Activated gamma-delta T cell treated with Interleukin-2 at 50 U/mL for 16 hours (primary cell): Measurements from ENCODE around the gene UBE2D3.
"Not testable (repeated sequence)": the region's sequence is repeated elsewhere in the genome, so short reads cannot be mapped to it uniquely, and the experiment has no call there.

Experiments
- DNase-seq: peaks from one replicate; pipeline ENCODE4 v3.0.0-alpha.2; 2020

The UBE2D3 gene

GRCh38 chr4:102826890-102827673 lies at the start of gene UBE2D3:
Gene UBE2D3, minus strand, starts transcription at chr4:102827551. Its CDS starts 1,043 bp downstream, at chr4:102826508.
- peak; percentile 95 for DNase-seq

- no peak for DNase-seq
These were observed 44.4 kb upstream of the UBE2D3 start for GRCh38 chr4:102871772-102872171.

- DNase-seq: no peak
These were observed 42.3 kb upstream of the UBE2D3 start for GRCh38 chr4:102869569-102870197.

GRCh38 chr4:102868781-102869568 lies 41.6 kb upstream of the UBE2D3 start, which contains the start of gene CISD2:
Gene CISD2, plus strand, starts transcription at chr4:102868992. Its CDS starts 93 bp downstream, at chr4:102869085.
- DNase-seq: peak; percentile 89

GRCh38 chr4:102868153-102868780 lies 40.9 kb upstream of the UBE2D3 start:
- DNase-seq: no peak

- DNase-seq: no peak
These were observed 40.2 kb upstream of the UBE2D3 start for GRCh38 chr4:102867278-102868152.

- DNase-seq: not testable (repeated sequence)
These were observed 38.0 kb upstream of the UBE2D3 start for GRCh38 chr4:102865327-102865726.

- DNase-seq: no peak
These were observed 35.4 kb upstream of the UBE2D3 start for GRCh38 chr4:102862747-102863146.

GRCh38 chr4:102862016-102862415 lies 34.7 kb upstream of the UBE2D3 start:
- no peak for DNase-seq

GRCh38 chr4:102860611-102861324 lies 33.4 kb upstream of the UBE2D3 start:
- DNase-seq: no peak

- DNase-seq: no peak
These were observed 31.6 kb upstream of the UBE2D3 start for GRCh38 chr4:102858828-102859464.

- DNase-seq: no peak
These were observed 23.0 kb upstream of the UBE2D3 start for GRCh38 chr4:102850370-102850769.

- DNase-seq: no peak
These were observed 22.3 kb upstream of the UBE2D3 start for GRCh38 chr4:102849579-102850104.

GRCh38 chr4:102847687-102848086 lies 20.3 kb upstream of the UBE2D3 start:
- DNase-seq: no peak

GRCh38 chr4:102843938-102844337 lies 16.6 kb upstream of the UBE2D3 start:
- no peak for DNase-seq

GRCh38 chr4:102843273-102843672 lies 15.9 kb upstream of the UBE2D3 start:
- no peak for DNase-seq

GRCh38 chr4:102842367-102842766 lies 15.0 kb upstream of the UBE2D3 start:
- no peak for DNase-seq

- no peak for DNase-seq
These were observed 9.2 kb upstream of the UBE2D3 start for GRCh38 chr4:102836596-102836995.

GRCh38 chr4:102832667-102833066 lies 5.3 kb upstream of the UBE2D3 start:
- DNase-seq: no peak

GRCh38 chr4:102832105-102832504 lies 4.8 kb upstream of the UBE2D3 start:
- no peak for DNase-seq

GRCh38 chr4:102829803-102830202 lies 2.5 kb upstream of the UBE2D3 start:
- no peak for DNase-seq
